GM12878 (cell line): Measurements from ENCODE around the gene AMN1. TPM values are rescaled to one million over a fixed set of nuclear protein-coding genes. Genes with fewer than 3 reads are reported as not detected.

ENCODE experiments used
- BMI1 ChIP-seq: fragments of 450-650 bp; IDR thresholded peaks from 2 replicates; pipeline ENCODE4 v1.6.1; 2016; ENCODE audit warnings: mild to moderate bottlenecking, moderate library complexity, borderline replicate concordance
- BRCA1 ChIP-seq: IDR thresholded peaks from 2 replicates; pipeline ENCODE4 v1.6.1; 2011; ENCODE audit warnings: low read depth, low read length, improper control_type of control experiment
- CREM ChIP-seq: IDR thresholded peaks from 2 replicates; pipeline ENCODE4 v1.6.1; 2014; ENCODE audit warnings: antibody characterized with exemption, low read depth
- RFX5 ChIP-seq: IDR thresholded peaks from 2 replicates; pipeline ENCODE4 v1.6.1; 2011; ENCODE audit warnings: low read depth, low read length, improper control_type of control experiment
- SUPT20H ChIP-seq: IDR thresholded peaks from 2 replicates; pipeline ENCODE4 v1.6.1; 2011; ENCODE audit warnings: low read depth, mild to moderate bottlenecking, low read length, moderate library complexity, borderline replicate concordance; ENCODE audit not compliant: control insufficient read depth
- ZBTB4 ChIP-seq: fragments of 450-650 bp; formaldehyde crosslinking; IDR thresholded peaks from 2 replicates; pipeline ENCODE4 v1.4.0; 2022; ENCODE audit warnings: mild to moderate bottlenecking, moderate library complexity
- ZNF384 ChIP-seq: IDR thresholded peaks from 2 replicates; pipeline ENCODE4 v1.6.1; 2012; ENCODE audit warnings: low read depth, mild to moderate bottlenecking, low read length, improper control_type of control experiment, borderline replicate concordance
- ZSCAN29 ChIP-seq: fragments of 450-650 bp; IDR thresholded peaks from 2 replicates; pipeline ENCODE4 v1.6.1; 2017; ENCODE audit warnings: mild to moderate bottlenecking, moderate library complexity
- polyA plus RNA-seq, 11 experiments: library from polyadenylated mRNA; depleted of rRNA in 4 of 11; unstranded in 6 of 11; stranded (reverse) in 5 of 11; fragments of >200 nt; fragmentation: Nextera tagmentation in 4 of 11; fragmentation: Illumina TruSeq in 1 of 11; extraction: Ambion mirVana in 4 of 11; extraction: Trizol in 1 of 11; gene quantifications; 1 replicate in 1 of 11; 2 replicates in 10 of 11; pipeline versions ENCODE4 v1.2.1 to v1.2.3, GENCODE V29; 2011 to 2016; ENCODE audit warnings: inconsistent platforms in 2 of 11, missing spikeins in 2 of 11, low read depth in 1 of 11
- total RNA-seq, 4 experiments: library from RNA; depleted of rRNA in 3 of 4; stranded (reverse); fragments of >200 nt in 3 of 4; fragmentation: Illumina TruSeq in 1 of 4; extraction: Trizol in 1 of 4; gene quantifications; 2 replicates each; pipeline versions ENCODE4 v1.2.1 to v1.2.3, GENCODE V29; 2013 to 2021
- TF ChIP-seq, protein P1 (sequence below): IDR thresholded peaks from 2 replicates; pipeline ENCODE4 v1.6.1; 2011; ENCODE audit warnings: low read depth, mild to moderate bottlenecking, low read length, moderate library complexity, borderline replicate concordance; ENCODE audit errors: extremely low read depth

The AMN1 gene
- total and polyA plus RNA-seq, 10 of the 15 experiments (the other 5 are each of a cell fraction or from before 2014, with no cell fraction given), result 5.4 to 19.3 (median 9.3) TPM

DNA sequence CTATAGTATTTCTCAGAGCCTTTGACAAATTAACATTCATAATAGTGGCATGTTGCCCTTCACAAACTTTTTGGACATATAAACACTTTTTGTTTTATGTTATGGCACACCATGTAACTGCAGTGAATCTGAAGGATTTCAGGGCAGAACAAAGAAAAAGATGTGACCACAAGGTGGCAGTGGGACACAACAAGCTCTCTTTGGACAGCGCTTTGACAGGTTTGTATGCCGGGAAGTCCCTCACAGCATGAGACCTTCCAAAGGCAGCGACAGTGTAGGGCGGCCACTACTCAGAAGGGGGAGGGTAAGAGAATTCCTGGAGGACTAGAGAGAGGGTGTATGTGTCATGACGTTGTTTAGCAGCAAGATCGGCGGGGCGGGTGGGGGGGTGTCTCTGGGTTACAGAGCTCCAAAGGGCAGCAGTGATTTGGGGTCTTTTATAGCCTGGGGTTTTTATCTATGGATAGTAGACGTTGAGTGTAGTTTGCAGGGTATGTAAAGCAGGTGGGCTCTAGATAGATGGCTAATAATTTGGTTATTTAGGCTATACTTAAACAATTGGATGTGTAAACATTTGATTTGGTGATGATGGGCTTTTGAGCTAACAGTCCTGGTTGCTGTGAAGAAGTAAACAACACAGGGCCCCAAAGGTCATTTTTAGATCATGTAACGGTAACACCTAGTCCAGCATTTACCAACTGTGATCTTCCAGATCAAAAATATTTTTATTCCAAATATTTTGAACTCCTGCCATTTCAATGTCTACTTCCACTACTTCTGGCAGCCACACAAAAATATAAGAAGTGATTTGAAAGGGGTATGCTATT, 46.5 kb downstream of the AMN1 start (continued):
- TF ChIP-seq ZNF384 (no peak), BRCA1 (no peak), ZBTB4 (CRISPR knock-in tag) (no peak), SUPT20H (no peak), BMI1 (no peak), CREM (no peak), ZSCAN29 (no peak), RFX5 (no peak)
- TF ChIP-seq, protein P1, sequence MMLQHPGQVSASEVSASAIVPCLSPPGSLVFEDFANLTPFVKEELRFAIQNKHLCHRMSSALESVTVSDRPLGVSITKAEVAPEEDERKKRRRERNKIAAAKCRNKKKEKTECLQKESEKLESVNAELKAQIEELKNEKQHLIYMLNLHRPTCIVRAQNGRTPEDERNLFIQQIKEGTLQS, result no peak
